Measurements from ENCODE around the gene MEF2A.
A peak's percentile ranks its signal among the peaks of the same experiment; 100 is the strongest.
"Not testable (repeated sequence)": the region's sequence is repeated elsewhere in the genome, so short reads cannot be mapped to it uniquely, and the experiment has no call there.

Gene MEF2A

GRCh38 chr15:99727733-99728132, 161.9 kb downstream of the MEF2A start:
- DNase-seq (ENCODE audit: low read depth in 2 of 2, low spot score in 1 of 2), result no peak

GRCh38 chr15:99728916-99729315, 163.1 kb downstream of the MEF2A start:
- no peak for DNase-seq (ENCODE audit: low read depth in 2 of 2, low spot score in 1 of 2)

GRCh38 chr15:99729327-99729726, 163.5 kb downstream of the MEF2A start:
- no peak for DNase-seq (ENCODE audit: low read depth in 2 of 2, low spot score in 1 of 2)

GRCh38 chr15:99729920-99730319, 164.1 kb downstream of the MEF2A start:
- DNase-seq (ENCODE audit: low read depth in 2 of 2, low spot score in 1 of 2), result no peak

- DNase-seq (ENCODE audit: low read depth in 2 of 2, low spot score in 1 of 2), result no peak
These were observed 165.7 kb downstream of the MEF2A start for GRCh38 chr15:99731336-99732123.

- no peak for DNase-seq (ENCODE audit: low read depth in 2 of 2, low spot score in 1 of 2)
These were observed 166.5 kb downstream of the MEF2A start for GRCh38 chr15:99732124-99732750.

GRCh38 chr15:99732751-99733267, 167.0 kb downstream of the MEF2A start:
- DNase-seq (ENCODE audit: low read depth in 2 of 2, low spot score in 1 of 2), result no peak

GRCh38 chr15:99733268-99734039, 167.7 kb downstream of the MEF2A start, which contains the start of gene LYSMD4:
LYSMD4 (minus strand) TSS chr15:99733437; CDS start chr15:99731999, 1,438 bp downstream.
- peak; percentile 98 to 99 for DNase-seq (ENCODE audit: low read depth in 2 of 2, low spot score in 1 of 2)

GRCh38 chr15:99734040-99734291, 168.2 kb downstream of the MEF2A start:
- not testable (repeated sequence) for DNase-seq (ENCODE audit: low read depth in 2 of 2, low spot score in 1 of 2)

GRCh38 chr15:99734575-99734974, 168.8 kb downstream of the MEF2A start:
- no peak for DNase-seq (ENCODE audit: low read depth in 2 of 2, low spot score in 1 of 2)

- DNase-seq (ENCODE audit: low read depth in 2 of 2, low spot score in 1 of 2), result no peak
These were observed 170.1 kb downstream of the MEF2A start for GRCh38 chr15:99735868-99736267.

GRCh38 chr15:99736702-99737101, 170.9 kb downstream of the MEF2A start:
- DNase-seq (ENCODE audit: low read depth in 2 of 2, low spot score in 1 of 2), result no peak

GRCh38 chr15:99738021-99738847, 172.4 kb downstream of the MEF2A start:
- no peak for DNase-seq (ENCODE audit: low read depth in 2 of 2, low spot score in 1 of 2)

GRCh38 chr15:99741835-99742234, 176.1 kb downstream of the MEF2A start:
- no peak for DNase-seq (ENCODE audit: low read depth in 2 of 2, low spot score in 1 of 2)

- DNase-seq (ENCODE audit: low read depth in 2 of 2, low spot score in 1 of 2), result no peak
These were observed 178.4 kb downstream of the MEF2A start for GRCh38 chr15:99744142-99744541.

- DNase-seq (ENCODE audit: low read depth in 2 of 2, low spot score in 1 of 2), result no peak
These were observed 179.7 kb downstream of the MEF2A start for GRCh38 chr15:99745370-99746086.

- DNase-seq (ENCODE audit: low read depth in 2 of 2, low spot score in 1 of 2), result no peak
These were observed 183.6 kb downstream of the MEF2A start for GRCh38 chr15:99749386-99749785.

- not testable (repeated sequence) for DNase-seq (ENCODE audit: low read depth in 2 of 2, low spot score in 1 of 2)
These were observed 184.5 kb downstream of the MEF2A start for GRCh38 chr15:99750326-99750725.

- no peak for DNase-seq (ENCODE audit: low read depth in 2 of 2, low spot score in 1 of 2)
These were observed 186.8 kb downstream of the MEF2A start for GRCh38 chr15:99752556-99752955.

- no peak for DNase-seq (ENCODE audit: low read depth in 2 of 2, low spot score in 1 of 2)
These were observed 187.3 kb downstream of the MEF2A start for GRCh38 chr15:99753066-99753465.

All from stimulated activated CD8-positive, alpha-beta memory T cell treated with anti-CD3 and anti-CD28 coated beads, Interleukin-4, amount 100 ng/mL, for 1 hour (primary cell).